Testis (tissue), 2 donors: ENCODE data around the gene ODAPH.
"Not testable (repeated sequence)": the region's sequence is repeated elsewhere in the genome, so short reads cannot be mapped to it uniquely, and the experiment has no call there.

Experiments
- POLR2A ChIP-seq: fragments of 450-650 bp; IDR thresholded peaks from one replicate; pipeline ENCODE4 v1.6.1; 2017; ENCODE audit warnings: antibody characterized with exemption, mild to moderate bottlenecking, moderate library complexity
- TF ChIP-seq, protein P1 (sequence below), 3 experiments: fragments of 450-650 bp in 2 of 3; fragments of 200-600 bp in 1 of 3; sonication (generic) in 1 of 3; IDR thresholded peaks; one replicate each; pipeline ENCODE4 v1.5.1; 2016 to 2019; ENCODE audit warnings: antibody characterized with exemption in 3 of 3, mild to moderate bottlenecking in 2 of 3, moderate library complexity in 1 of 3

DNA sequence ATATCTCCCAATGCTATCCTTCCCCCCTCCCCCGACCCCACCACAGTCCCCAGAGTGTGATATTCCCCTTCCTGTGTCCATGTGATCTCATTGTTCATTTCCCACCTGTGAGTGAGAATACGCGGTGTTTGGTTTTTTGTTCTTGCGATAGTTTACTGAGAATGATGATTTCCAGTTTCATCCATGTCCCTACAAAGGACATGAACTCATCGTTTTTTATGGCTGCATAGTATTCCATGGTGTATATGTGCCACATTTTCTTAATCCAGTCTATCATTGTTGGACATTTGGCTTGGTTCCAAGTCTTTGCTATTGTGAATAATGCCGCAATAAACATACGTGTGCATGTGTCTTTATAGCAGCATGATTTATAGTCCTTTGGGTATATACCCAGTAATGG is 36.4 kb upstream of the ODAPH start:
- not testable (repeated sequence) for TF ChIP-seq POLR2A
- TF ChIP-seq, protein P1, sequence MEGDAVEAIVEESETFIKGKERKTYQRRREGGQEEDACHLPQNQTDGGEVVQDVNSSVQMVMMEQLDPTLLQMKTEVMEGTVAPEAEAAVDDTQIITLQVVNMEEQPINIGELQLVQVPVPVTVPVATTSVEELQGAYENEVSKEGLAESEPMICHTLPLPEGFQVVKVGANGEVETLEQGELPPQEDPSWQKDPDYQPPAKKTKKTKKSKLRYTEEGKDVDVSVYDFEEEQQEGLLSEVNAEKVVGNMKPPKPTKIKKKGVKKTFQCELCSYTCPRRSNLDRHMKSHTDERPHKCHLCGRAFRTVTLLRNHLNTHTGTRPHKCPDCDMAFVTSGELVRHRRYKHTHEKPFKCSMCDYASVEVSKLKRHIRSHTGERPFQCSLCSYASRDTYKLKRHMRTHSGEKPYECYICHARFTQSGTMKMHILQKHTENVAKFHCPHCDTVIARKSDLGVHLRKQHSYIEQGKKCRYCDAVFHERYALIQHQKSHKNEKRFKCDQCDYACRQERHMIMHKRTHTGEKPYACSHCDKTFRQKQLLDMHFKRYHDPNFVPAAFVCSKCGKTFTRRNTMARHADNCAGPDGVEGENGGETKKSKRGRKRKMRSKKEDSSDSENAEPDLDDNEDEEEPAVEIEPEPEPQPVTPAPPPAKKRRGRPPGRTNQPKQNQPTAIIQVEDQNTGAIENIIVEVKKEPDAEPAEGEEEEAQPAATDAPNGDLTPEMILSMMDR (IDR thresholded peaks at IDR 0.05) = not testable (repeated sequence)
